HTERT RPE-1 (cell line): Measurements from ENCODE around the gene FAM210A.

Experiments used
- in situ Hi-C: fragments of 300-500 bp; cut with MboI; formaldehyde crosslinking; loops from 4 replicates; pipeline ENCODE4 v1.14.3; 2020; ENCODE audit warnings: low sequenced_read_pairs

Gene FAM210A

DNA sequence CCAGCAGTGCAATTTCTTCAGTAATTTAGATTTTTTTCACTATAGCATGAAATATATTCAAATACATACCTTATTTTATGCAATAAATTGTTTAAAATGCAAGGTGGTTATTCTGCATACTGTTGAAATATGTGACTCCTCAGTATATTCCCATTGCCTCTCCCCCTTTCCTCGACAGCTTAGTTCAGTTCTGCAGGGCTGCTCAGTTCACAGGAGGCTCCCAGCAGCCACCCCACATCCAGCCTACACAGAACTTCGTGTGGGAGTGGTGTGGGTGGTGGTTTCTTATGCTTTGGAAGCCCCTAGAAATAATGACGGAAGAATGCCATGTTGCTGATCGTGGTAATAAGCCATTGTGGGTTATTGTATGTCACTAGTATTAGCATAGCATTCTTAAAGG lies 79.7 kb downstream of the FAM210A start:
- in situ Hi-C loops: no loop called here

DNA sequence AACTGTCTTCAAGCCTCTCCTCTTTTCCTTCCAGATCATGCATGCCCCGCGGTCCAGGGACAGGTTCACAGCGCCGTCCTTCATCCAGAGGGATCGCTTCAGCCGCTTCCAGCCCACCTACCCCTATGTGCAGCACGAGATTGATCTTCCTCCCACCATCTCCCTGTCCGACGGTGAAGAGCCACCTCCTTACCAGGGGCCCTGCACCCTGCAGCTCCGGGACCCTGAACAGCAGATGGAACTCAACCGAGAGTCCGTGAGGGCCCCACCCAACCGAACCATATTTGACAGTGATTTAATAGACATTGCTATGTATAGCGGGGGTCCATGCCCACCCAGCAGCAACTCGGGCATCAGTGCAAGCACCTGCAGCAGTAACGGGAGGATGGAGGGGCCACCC lies 81.3 kb downstream of the FAM210A start:
- in situ Hi-C loops: no loop called here

DNA sequence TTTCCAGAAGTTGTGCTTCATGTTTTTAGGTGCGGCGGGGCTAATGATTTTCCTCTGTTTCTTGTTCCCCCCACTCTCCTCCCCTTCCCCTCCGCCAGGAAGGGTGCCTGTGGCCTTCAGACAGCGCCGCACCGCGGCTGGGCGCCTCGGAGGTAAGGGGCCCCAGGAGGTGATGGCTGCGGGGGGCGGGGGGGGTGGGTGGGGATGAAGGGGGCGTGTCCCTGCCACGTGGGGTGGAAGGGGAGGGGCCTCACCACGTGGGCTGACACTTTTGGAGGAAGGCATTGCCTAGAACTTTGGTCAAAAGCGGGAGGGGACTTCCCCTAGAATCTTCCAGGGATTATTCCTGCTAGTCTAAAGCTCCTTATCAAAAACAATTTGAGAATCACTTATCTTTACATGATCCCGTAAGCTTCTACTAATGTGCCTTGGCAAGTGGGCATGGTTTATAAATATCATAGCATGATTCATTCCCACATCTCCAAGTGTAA lies 83.1 kb downstream of the FAM210A start:
- in situ Hi-C loops: no loop called here

DNA sequence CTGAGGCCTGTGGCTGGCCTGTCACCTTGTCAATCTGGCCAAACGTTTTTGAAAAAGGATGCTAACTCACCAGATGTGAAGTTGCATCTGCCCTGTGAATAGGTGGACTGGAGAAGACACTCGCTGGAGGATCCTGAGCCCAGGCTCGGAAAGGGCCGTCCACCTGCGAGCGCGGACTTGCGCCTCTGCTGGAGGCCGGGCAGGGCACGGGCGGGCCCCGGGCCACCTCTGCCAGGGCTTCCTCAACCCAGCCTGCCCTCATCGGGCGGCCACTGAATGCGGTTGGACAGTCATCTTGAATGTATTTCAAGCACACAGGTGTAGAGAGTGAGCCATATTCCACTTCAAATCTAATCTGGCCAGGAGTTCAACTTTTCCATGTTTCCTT lies 83.9 kb downstream of the FAM210A start:
- in situ Hi-C loops: no loop called here

DNA sequence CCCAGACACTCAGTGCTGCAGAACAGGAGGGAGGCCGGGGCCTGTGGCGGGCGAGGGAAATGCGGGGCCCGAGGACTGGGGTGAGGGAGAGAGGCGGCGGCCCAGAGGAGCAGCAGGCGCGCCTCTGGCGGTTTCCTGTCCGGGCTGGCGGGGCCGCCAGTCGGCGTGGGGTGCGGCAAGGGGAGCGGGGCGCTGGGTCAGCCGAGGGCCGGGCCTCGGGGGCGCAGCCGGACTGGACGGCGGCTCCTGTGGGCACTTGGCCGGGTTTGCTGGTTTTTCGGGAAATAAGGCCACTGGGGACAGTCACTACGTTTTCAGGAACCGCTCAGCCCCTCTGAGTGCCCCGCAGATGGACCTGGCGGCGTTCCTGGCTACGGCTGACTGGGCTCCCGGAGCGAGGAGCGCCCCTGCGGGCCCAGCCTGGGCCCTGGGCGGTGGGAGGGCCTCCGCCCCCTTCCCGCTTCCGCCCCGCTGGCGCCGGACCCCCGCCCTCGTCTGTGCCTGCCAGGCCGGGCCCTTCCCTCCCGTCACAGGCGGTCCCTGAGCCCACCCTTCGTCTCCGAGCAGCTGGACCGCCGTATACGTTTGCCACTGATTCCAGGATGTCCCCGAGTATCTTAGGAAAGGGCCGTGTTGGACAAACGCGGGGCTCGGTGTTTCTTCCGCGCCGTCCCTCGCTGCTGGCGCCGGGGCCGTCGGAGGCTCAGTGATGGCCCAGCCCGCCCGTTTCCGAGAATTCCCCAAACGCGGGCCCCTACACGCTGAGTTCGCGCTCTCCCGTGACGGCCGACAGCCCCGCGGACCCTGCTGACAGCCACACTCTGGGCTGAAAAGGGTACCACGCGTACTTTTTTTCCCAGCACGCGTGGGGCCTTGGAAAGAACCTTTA lies 84.6 kb downstream of the FAM210A start:
- in situ Hi-C loops: no loop called here

DNA sequence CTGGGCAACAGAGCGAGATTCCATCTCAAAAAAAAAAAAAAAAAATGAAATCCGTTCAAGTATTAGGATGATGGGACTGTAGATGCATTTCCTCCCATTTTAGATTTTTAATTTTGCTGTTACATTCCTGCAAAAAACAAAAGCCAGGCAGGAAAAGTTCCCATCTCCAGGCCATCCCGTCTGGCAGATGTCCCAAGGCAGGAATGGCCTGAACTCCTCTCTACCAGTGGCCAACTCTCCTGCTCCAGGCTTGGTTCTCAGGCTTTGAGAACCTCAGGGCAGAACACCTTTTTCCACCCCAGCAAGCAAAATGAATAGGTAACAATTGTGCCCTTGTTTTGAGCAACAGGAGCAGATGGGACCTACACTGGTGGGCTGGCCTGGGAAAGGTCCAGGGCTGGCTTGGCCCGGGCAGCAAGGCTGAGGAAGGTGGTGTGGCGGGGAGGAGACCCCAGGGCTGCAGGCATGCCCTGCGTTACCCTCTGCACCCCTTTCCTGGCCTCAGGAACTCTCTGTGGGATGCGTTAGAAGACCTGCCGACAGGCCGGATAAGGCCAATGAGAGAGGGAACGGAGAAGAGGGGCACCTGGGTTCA lies 86.0 kb downstream of the FAM210A start:
- in situ Hi-C loops: no loop called here

DNA sequence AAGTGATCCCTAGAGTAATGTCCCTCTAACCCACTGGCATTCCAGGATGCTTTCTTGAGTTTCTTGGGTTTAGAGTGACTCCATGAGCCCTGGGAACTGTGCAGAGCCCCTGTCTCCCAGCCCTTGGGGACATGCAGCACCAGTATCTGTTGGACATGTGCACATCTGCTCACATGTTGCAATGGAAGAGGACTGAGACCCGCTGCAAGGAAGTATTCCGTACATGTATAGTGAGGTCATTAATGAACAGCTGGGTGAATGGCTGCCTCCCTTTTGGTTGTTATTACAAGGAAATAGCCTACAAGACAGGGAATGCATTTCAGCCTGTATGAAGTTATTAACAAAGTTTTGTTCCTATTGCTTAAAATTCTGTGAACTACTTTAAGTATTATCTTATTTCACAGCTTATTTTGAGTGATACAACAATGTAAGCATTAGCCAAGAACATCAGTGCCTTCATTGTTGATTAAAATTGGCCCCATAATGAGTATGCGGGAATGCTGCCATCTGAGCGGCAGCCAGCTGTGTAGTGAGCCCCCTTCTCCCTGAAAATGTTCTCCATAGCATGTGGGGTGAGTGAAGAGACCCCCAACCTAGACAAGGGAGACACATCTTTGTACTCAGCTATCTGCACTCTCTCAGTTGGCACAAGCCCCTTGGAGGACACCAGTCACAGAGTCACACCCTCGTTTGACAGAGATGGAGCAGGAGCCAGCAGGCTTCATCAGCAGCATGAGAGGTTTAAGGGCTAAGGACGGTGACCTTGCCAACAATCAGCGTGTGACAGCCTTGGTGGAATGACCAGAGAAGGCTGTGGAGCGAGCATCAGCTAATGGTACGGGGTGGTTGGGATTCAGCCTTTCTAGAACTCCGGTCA lies 87.4 kb downstream of the FAM210A start:
- in situ Hi-C loops: no loop called here

DNA sequence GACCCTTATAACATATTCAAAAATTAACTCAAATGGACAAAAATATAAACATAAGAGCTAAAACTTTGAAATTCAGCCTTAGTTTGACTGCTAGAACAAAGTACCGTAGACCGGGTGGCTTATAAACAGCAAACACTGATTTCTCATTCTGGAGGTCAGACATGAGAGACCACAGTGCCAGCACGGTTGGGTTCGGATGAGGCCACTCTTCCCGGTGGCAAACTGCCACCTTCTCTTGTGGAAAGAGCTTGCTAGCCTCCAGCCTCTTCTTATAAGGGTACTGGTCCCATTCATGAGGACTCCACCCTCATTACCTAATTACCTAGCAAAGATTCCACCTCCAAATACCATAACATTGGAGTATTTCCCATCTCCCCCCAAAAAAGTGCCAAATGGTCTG lies 91.3 kb downstream of the FAM210A start:
- in situ Hi-C loops: no loop called here

DNA sequence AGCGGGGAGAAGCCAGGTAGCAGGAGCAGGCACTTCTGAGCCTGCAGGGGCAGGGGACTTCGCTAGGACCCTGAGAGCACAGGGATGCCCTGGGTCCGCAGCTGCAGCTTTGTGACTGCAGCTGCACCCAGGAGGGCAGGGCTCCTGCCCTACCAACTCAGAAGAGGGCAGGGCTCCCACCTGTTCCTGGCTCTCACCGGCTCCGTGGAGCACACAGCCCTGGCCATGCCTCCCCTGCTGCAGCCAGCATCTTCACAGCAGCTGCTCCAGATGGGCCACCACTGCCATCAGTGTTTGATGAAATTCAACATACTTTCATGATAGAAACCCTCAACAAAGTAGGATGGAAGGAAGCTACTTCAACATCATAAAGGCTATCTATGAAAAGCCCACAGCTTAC lies 92.7 kb downstream of the FAM210A start:
- in situ Hi-C loops: no loop called here

DNA sequence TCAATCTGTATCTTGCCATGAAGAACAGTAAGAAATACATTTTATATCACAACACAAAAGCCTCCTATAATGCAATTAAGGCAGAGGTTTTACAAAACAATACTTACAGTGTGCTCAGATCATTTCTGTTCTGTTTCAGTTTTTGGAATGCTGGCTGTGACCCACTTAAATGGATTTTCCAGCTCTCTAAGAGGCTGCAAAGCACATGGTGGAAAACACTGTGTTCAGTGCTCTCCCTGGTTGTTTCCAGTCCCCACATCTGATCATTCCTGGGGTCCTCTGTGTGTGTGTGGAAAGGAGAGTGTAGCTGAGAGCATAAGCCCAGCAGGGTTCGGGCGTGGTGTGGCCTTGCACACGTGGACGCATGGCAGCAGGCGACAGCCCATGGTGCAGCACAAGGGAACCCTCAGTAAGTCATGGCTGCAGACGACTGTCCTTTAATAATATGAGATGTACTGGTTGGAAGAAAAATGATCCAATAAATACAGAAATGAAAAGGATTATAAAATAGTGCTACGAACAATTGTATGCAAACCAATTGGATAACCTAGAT lies 95.6 kb downstream of the FAM210A start:
- in situ Hi-C loops: no loop called here

DNA sequence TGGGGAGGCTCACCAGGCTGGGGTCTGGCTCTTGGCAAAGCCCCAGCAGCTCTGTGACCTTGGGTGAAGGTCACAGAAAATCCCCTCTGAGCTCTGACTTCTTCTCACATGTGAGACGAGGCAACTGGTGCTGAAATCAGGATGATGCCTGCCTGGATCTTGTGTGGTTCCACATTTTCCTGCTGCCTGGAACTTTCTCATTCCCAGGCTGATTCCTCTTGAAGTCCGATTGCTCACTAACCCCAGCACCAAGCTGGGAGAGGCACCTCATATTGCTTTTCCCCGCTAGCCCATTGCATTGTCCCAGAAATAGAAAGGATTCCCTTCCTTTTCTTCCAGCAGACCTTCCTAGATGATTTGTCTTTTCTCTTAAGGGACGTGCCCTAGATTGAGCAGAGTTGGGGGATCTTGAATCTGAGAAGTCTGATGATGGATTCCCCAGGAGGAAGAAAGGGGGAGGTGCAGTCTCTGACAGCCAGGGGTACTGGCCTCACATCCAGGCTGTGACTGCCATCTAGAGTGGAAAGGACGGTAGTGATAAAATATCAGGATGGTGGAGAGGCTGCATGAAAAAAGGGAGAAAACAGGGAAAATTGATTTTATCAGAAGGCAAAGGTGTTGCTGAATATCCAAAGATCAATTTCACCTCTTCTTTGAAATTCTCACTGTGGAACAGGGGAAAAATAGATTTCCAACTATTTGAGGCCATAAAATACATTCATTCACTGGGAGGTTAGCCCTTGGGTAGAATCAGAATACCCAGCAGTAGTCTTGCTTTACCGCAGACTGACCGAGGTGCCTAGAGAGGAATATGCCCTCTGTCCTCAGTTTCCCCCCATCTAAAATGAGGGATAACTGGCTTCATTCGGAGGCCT lies 96.3 kb downstream of the FAM210A start:
- in situ Hi-C loops: no loop called here

DNA sequence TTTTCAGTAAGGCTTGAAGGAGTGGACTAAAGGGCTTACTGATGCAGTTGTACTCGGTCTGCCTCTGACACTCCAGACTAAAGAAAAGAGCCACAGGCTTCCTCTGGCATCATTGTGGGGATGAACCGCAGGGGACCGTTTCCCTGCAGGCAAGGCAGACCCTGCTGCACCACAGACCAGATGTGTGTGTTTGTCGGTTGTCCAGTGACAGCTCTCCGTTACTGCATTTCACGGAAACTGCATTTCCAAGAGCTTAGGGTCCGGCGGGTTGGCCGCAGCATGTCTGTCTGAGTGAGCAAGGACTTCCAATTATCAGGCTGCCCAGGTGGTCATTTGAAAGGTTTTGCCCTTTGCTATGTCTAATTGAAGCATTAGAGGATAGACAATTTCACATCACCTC lies 98.1 kb downstream of the FAM210A start:
- in situ Hi-C loops: no loop called here

DNA sequence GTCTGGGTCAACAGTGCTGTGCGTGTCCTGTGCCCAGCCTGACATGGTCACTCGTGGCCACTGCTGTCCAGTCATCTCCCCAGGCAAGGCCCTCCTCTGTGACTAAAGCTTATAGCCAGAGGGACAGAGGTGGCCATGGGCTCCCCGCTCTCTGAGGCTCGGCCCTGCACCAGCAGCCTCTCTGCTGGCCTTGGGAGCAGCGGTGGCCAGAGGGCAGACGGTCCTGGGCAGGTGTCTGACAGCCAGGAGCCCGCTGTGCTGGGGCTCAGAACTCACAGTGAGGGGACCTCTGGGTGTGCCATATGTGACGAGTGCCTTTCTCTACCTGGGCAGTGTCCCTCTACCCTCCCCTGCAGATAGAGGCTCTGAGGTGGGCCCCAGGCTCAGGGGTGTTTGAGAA lies 98.7 kb downstream of the FAM210A start:
- in situ Hi-C loops: no loop called here

DNA sequence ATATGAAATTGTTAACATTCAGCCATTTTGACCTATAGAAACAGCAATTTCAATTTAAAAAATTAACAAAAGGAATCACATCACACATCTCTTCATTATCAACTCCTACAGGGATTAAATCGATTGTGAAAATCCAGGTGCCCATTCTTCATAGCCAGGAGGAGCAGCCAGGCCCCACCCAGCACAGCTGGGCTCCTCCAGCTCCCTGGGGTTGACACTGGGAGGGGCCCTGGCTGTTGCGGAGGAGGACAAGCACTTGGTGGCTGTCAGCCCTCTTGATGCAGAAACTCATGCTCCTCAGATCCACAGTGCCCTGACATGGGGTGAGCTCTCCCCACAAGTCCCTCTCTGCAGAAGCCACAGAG lies 99.8 kb downstream of the FAM210A start:
- in situ Hi-C loops: no loop called here

DNA sequence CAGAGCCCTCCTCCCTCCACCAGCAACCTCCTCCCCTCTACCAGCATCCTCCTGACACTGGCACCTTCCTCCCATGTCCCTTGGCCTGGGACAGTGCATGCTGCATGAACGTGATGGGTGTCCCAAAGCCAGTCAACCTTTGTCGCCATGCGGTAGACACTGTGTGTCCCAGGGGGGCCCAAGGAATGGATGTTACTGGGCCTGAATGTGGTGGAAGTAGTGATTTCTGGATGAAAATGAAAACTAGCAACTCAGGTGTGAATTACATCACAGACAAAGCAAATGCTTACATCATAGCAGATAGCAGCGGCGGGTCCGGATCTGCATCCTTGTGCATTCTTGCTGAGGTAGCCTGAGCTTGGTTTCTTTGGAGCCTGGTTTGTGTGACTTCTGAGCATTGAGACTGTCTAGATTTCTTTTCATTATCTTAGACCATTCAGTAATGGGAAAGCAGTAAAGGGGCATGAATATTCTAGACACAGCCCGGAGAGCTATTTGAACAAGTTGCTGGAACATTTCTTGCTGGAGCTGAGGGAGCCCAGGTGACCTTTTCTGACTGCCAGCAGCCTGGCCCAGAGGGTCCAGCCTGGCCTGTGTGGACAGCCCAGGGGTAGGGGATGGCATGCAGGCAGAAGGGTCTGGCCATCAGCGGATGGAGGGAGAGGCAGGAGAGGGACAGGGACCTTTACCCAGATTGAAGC lies 100.4 kb downstream of the FAM210A start:
- in situ Hi-C loops: no loop called here

DNA sequence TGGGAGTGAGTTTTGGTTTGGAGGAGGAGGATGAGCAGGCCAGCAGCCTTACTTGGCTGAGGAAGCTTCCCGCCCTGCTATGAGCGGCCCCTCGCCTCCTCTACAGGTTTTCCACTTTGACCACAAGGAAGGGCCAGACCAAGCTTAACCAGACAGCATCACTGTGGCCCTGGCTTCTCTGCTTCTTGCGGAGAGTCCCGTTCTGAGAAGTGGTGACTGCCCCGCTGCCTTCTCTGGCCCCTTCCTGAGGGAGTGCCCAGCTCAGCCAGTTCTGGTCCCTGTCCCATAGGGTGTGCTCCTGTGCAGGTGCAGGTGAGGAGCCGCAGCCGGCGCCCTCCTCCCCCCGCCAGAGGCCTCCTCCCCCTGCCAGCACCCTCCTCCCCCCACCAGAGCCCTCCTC lies 101.0 kb downstream of the FAM210A start:
- in situ Hi-C loops: no loop called here

DNA sequence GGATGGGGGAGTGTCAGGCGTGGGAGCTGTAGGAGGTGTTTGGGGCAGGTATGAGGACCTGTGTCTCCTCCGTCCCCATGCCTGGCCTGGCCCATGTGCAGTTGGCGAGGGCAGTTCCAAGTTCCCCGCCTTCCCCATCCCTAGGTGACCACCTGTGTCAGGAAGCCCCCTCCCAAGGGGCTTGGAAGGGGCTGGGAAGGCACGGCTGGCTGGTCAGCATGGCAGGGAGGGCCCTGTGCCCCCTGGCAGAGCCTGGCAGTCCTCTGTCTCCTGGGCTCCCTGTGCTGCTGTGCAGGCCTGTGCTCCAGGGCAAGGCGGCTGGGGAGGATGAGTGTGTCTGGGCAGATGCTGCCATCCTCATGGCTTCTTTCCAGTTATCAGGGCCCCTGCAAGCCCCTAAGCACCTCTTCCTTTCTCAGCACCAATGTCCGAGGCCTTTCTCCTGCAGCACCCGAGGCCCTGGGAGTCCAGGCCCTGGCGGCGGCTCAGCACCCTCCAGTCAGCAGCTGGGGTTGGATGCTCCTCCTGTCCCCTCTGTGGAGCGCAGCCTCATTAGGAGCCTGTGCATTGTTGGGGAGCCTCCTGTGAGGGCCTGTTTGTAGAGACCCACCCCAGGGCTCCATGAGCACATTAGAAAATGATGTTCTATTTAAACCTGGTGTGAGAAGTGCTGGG lies 101.7 kb downstream of the FAM210A start:
- in situ Hi-C loops: no loop called here

DNA sequence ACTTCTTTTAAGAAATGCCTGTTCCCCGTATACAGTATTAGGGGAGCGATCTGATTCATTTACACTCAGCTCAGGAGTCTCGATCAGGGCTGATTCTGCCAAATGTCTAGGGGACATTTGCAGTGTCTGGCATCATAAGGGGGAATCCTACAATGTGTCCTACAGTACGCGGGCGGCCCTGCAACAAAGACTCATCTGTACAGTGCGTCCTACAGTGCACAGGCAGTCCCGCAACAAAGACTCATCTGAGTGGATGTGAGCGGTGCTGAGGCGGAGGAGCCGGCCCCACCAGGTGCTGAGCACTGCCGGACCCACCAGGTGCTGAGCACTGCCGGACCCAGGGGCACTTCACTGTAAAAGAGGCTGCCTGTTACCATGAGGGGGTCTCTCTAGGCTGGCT lies 102.5 kb downstream of the FAM210A start:
- in situ Hi-C loops: no loop called here

DNA sequence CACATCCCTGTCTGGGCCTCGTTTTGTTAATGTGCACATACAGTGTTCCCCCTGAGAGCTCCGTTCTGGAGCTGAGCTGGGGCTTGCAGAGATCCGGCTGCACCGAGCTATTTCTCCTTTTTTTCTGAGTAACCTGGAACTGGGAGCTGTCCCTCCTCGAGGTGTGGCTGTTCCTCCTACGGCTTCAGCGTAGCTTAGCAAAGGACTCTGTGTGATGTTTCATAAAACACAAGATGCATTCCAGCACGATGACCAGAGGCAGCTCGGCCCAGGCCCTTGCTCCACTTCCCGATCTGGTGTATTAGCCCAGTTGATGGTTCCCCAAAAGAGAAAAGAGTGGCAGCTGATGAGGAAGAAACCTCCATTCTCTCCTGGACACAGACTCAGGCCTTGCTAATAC lies 103.0 kb downstream of the FAM210A start:
- in situ Hi-C loops: no loop called here
